SU-DHL-6 (cell line): Measurements from ENCODE around the gene OR51V1.
"Not testable (repeated sequence)": the region's sequence is repeated elsewhere in the genome, so short reads cannot be mapped to it uniquely, and the experiment has no call there.

Experiments used
- H2AFZ ChIP-seq: fragments of 200-600 bp; sonication (generic); 2 replicates; pipeline ENCODE4 v1.6.1; 2014; ENCODE audit warnings: low read depth, mild to moderate bottlenecking, moderate library complexity, mixed read lengths, antibody characterized with exemption, low read length; ENCODE audit not compliant: severe bottlenecking
- H3F3A ChIP-seq: fragments of 200-600 bp; shearing (Covaris generic); 2 replicates; pipeline ENCODE4 v1.6.0; 2016; ENCODE audit warnings: antibody characterized with exemption, mild to moderate bottlenecking; ENCODE audit not compliant: insufficient read depth
- H3K27ac ChIP-seq: fragments of 200-600 bp; sonication (generic); 2 replicates; pipeline ENCODE4 v1.5.1; 2016; ENCODE audit warnings: low read depth, mild to moderate bottlenecking, low read length, moderate library complexity, mixed read lengths
- H3K27me3 ChIP-seq: fragments of 200-600 bp; sonication (generic), shearing (Covaris generic); 2 replicates; pipeline ENCODE4 v1.6.0; 2014; ENCODE audit warnings: mild to moderate bottlenecking, low read length
- H3K36me3 ChIP-seq: fragments of 200-600 bp; sonication (generic); 2 replicates; pipeline ENCODE4 v1.6.1; 2014; ENCODE audit warnings: mild to moderate bottlenecking, low read length, mixed read lengths
- H3K4me2 ChIP-seq: fragments of 300-600, 200-600 bp; shearing (Covaris generic), sonication (generic); 2 replicates; pipeline ENCODE4 v1.6.0; 2014; ENCODE audit warnings: low read length, low read depth, mild to moderate bottlenecking; ENCODE audit not compliant: poor library complexity, severe bottlenecking
- H3K4me3 ChIP-seq: fragments of 200-600 bp; sonication (generic); 2 replicates; pipeline ENCODE4 v1.5.1; 2014; ENCODE audit warnings: antibody characterized with exemption, low read length, mild to moderate bottlenecking, mixed read lengths; ENCODE audit not compliant: insufficient read depth, poor library complexity, severe bottlenecking
- H3K79me2 ChIP-seq: fragments of 200-600 bp; sonication (generic); 2 replicates; pipeline ENCODE4 v1.6.1; 2014; ENCODE audit warnings: mild to moderate bottlenecking, low read length, moderate library complexity; ENCODE audit not compliant: insufficient read depth
- H3K9ac ChIP-seq: fragments of 200-600 bp; sonication (generic); 2 replicates; pipeline ENCODE4 v1.7.0; 2014; ENCODE audit warnings: mild to moderate bottlenecking, low read length
- H3K9me2 ChIP-seq: fragments of 200-600 bp; sonication (generic); replicated peaks from 2 replicates; pipeline ENCODE4 v1.6.1; 2014; ENCODE audit warnings: low read length; ENCODE audit not compliant: insufficient read depth
- H3K9me3 ChIP-seq: fragments of 200-600 bp; sonication (generic); 2 replicates; pipeline ENCODE4 v1.6.1; 2014; ENCODE audit warnings: low read length, mixed read lengths; ENCODE audit not compliant: insufficient read depth
- H4K20me1 ChIP-seq: fragments of 200-600 bp; sonication (generic); 2 replicates; pipeline ENCODE4 v1.6.1; 2014; ENCODE audit warnings: low read depth, mild to moderate bottlenecking, antibody characterized with exemption, low read length, moderate library complexity, mixed read lengths
- CTCF ChIP-seq: fragments of 200-600 bp; sonication (generic); IDR thresholded peaks from one replicate; pipeline ENCODE4 v1.5.1; 2017; ENCODE audit warnings: antibody characterized with exemption, mild to moderate bottlenecking, low read length, moderate library complexity; ENCODE audit not compliant: insufficient read depth, poor library complexity, severe bottlenecking
- EZH2phosphoT487 ChIP-seq: fragments of 200-600 bp; sonication (generic), shearing (Covaris generic); conservative IDR thresholded peaks from 2 replicates; pipeline ENCODE4 v1.6.1; 2018; ENCODE audit warnings: mild to moderate bottlenecking, antibody characterized with exemption, low read length, moderate library complexity, mixed read lengths

The OR51V1 gene

DNA sequence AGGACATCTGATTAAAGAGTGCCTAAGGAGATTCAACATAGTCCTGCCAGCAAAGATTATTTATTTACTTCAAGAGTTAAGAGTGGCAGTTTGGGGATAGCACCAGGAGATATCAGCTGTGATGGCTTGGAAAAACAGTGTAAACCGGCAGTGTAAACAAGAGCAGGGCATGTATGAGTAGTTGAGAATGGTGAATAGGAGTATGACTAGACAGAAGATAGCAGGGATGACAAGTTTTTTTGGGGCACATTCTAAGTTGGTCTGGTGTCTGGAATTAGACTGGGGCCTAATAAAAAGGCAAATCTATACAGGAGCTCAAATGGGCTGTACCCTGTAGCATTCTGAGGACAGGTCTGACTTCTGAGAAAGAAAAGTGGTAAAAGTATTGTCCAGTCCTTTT is 39.4 kb downstream of the OR51V1 start:
- H3K9ac ChIP-seq, H4K20me1 ChIP-seq, H3K27ac ChIP-seq, H3K4me3 ChIP-seq, H3K36me3 ChIP-seq, H3K9me2 ChIP-seq, H2AFZ ChIP-seq, H3K27me3 ChIP-seq, H3F3A ChIP-seq, H3K79me2 ChIP-seq, H3K9me3 ChIP-seq, H3K4me2 ChIP-seq: not testable (repeated sequence)

GRCh38 chr11:5160217-5160616 is 40.3 kb downstream of the OR51V1 start:
- H4K20me1 ChIP-seq, H3K9me2 ChIP-seq, H2AFZ ChIP-seq, H3K4me3 ChIP-seq, H3K9me3 ChIP-seq, H3K9ac ChIP-seq, H3K27me3 ChIP-seq, H3K79me2 ChIP-seq, H3K27ac ChIP-seq, H3F3A ChIP-seq, H3K36me3 ChIP-seq, H3K4me2 ChIP-seq: not testable (repeated sequence)

GRCh38 chr11:5159806-5160205 is 40.7 kb downstream of the OR51V1 start:
- no peak overlapping the region for H3K4me3 ChIP-seq
- H4K20me1 ChIP-seq = no peaks in the 10 kb centered on the region
- no peak for TF ChIP-seq EZH2phosphoT487
- no peak for TF ChIP-seq CTCF
- no peaks in the 10 kb centered on the region for H3K9me3 ChIP-seq
- H3K27me3 ChIP-seq = no peaks in the 10 kb centered on the region
- H3K9ac ChIP-seq = no peak overlapping the region
- no peak overlapping the region for H3K27ac ChIP-seq
- H3K36me3 ChIP-seq = no peaks in the 10 kb centered on the region
- H3K9me2 ChIP-seq = no peaks in the 10 kb centered on the region
- no peaks in the 10 kb centered on the region for H3F3A ChIP-seq
- H3K4me2 ChIP-seq = no peak overlapping the region
- H2AFZ ChIP-seq = no peak overlapping the region
- H3K79me2 ChIP-seq = no peaks in the 10 kb centered on the region

DNA sequence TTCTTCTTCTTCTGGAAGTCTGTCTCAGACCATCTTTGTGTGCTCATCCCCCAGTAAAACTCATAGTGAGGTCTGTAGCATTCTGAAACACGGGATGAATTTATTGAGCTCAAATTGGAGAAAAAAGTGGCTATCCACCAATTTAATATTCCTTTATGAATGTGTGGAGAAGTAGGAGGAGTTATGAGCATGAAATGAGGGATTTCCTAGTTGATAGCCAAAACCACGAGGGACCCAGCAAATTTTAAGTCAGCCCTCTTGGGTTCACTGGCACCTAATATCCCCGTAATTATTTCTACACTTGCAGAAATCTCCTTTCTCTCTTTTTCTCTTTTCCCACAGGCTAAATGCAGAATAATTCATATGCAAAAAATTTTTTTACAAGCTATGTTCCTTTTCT is 45.8 kb downstream of the OR51V1 start, which contains the start of gene OR52A1:
OR52A1 (minus strand) TSS at position 101 of the 400 bp plus-strand sequence. CDS start 2,388 bp downstream, outside the sequence.
- Histone ChIP-seq H3K9me2 (no peaks in the 10 kb centered on the region), H3K9ac (no peak within 1 kb of the TSS), H3K79me2 (no peaks in the 10 kb centered on the region), H3K27ac (no peak within 1 kb of the TSS), H3K4me2 (no peak within 1 kb of the TSS), H2AFZ (no peak within 1 kb of the TSS), H4K20me1 (no peaks in the 10 kb centered on the region), H3F3A (no peaks in the 10 kb centered on the region), H3K9me3 (no peaks in the 10 kb centered on the region), H3K4me3 (no peak within 1 kb of the TSS), H3K36me3 (no peaks in the 10 kb centered on the region), H3K27me3 (no peaks in the 10 kb centered on the region)
- TF ChIP-seq EZH2phosphoT487 (no peak), CTCF (no peak)
